Parathyroid adenoma (tissue), 2 donors: Measurements from ENCODE around the gene LCN9.

Experiments
- H2AFZ ChIP-seq: fragments of 300-600 bp; sonication (generic); one replicate; pipeline ENCODE4 v1.7.0; 2017; ENCODE audit warnings: antibody characterized with exemption, mild to moderate bottlenecking
- H3K27ac ChIP-seq: fragments of 300-600 bp; sonication (generic); one replicate; pipeline ENCODE4 v1.7.0; 2017
- H3K27me3 ChIP-seq: fragments of 300-600 bp; sonication (generic); one replicate; pipeline ENCODE4 v1.7.0; 2017; ENCODE audit warnings: low read length; ENCODE audit not compliant: control insufficient read depth, insufficient read depth
- H3K36me3 ChIP-seq: fragments of 300-600 bp; sonication (generic); one replicate; pipeline ENCODE4 v1.7.0; 2017; ENCODE audit warnings: low read length; ENCODE audit not compliant: control insufficient read depth, insufficient read depth
- H3K4me1 ChIP-seq: fragments of 300-600 bp; sonication (generic); one replicate; pipeline ENCODE4 v1.7.0; 2017; ENCODE audit warnings: control low read depth
- H3K4me2 ChIP-seq: fragments of 300-600 bp; sonication (generic); one replicate; pipeline ENCODE4 v1.7.0; 2017; ENCODE audit warnings: low read length
- H3K4me3 ChIP-seq: fragments of 300-600 bp; sonication (generic); one replicate; pipeline ENCODE4 v1.7.0; 2017; ENCODE audit warnings: low read depth, low read length
- H3K79me2 ChIP-seq: fragments of 300-600 bp; sonication (generic); one replicate; pipeline ENCODE4 v1.7.0; 2017; ENCODE audit warnings: control low read depth
- H3K9ac ChIP-seq: fragments of 300-600 bp; sonication (generic); one replicate; pipeline ENCODE4 v1.7.0; 2017; ENCODE audit warnings: mild to moderate bottlenecking
- H3K9me3 ChIP-seq: fragments of 300-600 bp; sonication (generic); one replicate; pipeline ENCODE4 v1.7.0; 2017; ENCODE audit warnings: low read length; ENCODE audit not compliant: control insufficient read depth
- CTCF ChIP-seq: fragments of 300-600 bp; sonication (generic); IDR thresholded peaks from one replicate; pipeline ENCODE4 v1.7.0; 2017; ENCODE audit warnings: antibody characterized with exemption, mild to moderate bottlenecking
- donor health status: primary hyperparathyroidism.

Gene LCN9

DNA sequence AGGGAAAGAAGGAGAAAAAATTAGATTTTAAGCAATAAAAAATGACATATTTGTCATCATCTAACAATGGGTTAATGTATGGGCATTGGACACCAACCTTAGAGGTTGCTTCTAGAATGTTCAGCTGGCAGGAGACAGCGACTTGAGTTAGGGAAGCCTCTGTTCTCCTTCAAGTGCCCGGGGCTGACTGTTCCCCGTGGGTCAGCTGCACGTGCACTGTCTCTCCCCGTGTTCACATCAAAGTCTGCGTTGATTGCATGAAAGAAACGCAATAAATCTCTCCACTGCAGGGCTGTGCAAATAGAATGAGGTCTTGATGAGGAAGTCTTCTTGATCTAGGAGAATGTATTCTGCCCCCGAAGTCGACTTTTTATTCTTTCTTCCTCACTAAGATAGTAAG, 23.9 kb upstream of the LCN9 start, which contains the start of gene GLT6D1:
TSS of gene GLT6D1 (minus strand) at position 345 of the 400 bp plus-strand sequence. CDS start 353 bp downstream, outside the sequence.
- no peak within 1 kb of the TSS for H3K9ac ChIP-seq
- H3K27me3 ChIP-seq: no peaks in the 10 kb centered on the region
- H3K4me3 ChIP-seq: no peak within 1 kb of the TSS
- H3K36me3 ChIP-seq: no peaks in the 10 kb centered on the region
- H2AFZ ChIP-seq: no peak within 1 kb of the TSS
- TF ChIP-seq CTCF: no peak
- no peaks in the 10 kb centered on the region for H3K4me1 ChIP-seq
- no peaks in the 10 kb centered on the region for H3K9me3 ChIP-seq
- H3K4me2 ChIP-seq: no peak within 1 kb of the TSS
- no peak within 1 kb of the TSS for H3K27ac ChIP-seq
- H3K79me2 ChIP-seq: no peaks in the 10 kb centered on the region

- Histone ChIP-seq H3K27me3 (no peaks in the 10 kb centered on the region), H2AFZ (no peak overlapping the region), H3K4me2 (no peak overlapping the region), H3K9ac (no peak overlapping the region), H3K79me2 (no peaks in the 10 kb centered on the region), H3K36me3 (no peaks in the 10 kb centered on the region), H3K9me3 (no peaks in the 10 kb centered on the region), H3K4me3 (no peak overlapping the region), H3K4me1 (no peaks in the 10 kb centered on the region), H3K27ac (no peak overlapping the region)
- TF ChIP-seq CTCF: no peak
Measured at GRCh38 chr9:135641047-135641446, 22.1 kb upstream of the LCN9 start.

- Histone ChIP-seq H3K79me2 (no peaks in the 10 kb centered on the region), H2AFZ (no peak overlapping the region), H3K9ac (no peak overlapping the region), H3K4me2 (no peak overlapping the region), H3K36me3 (no peaks in the 10 kb centered on the region), H3K27ac (no peak overlapping the region), H3K9me3 (no peaks in the 10 kb centered on the region), H3K27me3 (no peaks in the 10 kb centered on the region), H3K4me1 (no peaks in the 10 kb centered on the region), H3K4me3 (no peak overlapping the region)
- TF ChIP-seq CTCF: no peak
Measured at GRCh38 chr9:135641745-135642144, 21.4 kb upstream of the LCN9 start.

- Histone ChIP-seq H3K79me2 (no peaks in the 10 kb centered on the region), H3K36me3 (no peaks in the 10 kb centered on the region), H3K27ac (no peak overlapping the region), H3K4me3 (no peak overlapping the region), H2AFZ (no peak overlapping the region), H3K4me1 (no peaks in the 10 kb centered on the region), H3K4me2 (no peak overlapping the region), H3K9ac (no peak overlapping the region), H3K27me3 (no peaks in the 10 kb centered on the region), H3K9me3 (no peaks in the 10 kb centered on the region)
- TF ChIP-seq CTCF: no peak
Measured at GRCh38 chr9:135644631-135645218, 18.4 kb upstream of the LCN9 start.

GRCh38 chr9:135647884-135648283, 15.2 kb upstream of the LCN9 start:
- no peak overlapping the region for H3K4me2 ChIP-seq
- H2AFZ ChIP-seq: no peak overlapping the region
- no peak for TF ChIP-seq CTCF
- no peak overlapping the region for H3K4me3 ChIP-seq
- no peaks in the 10 kb centered on the region for H3K79me2 ChIP-seq
- H3K9me3 ChIP-seq: no peaks in the 10 kb centered on the region
- H3K9ac ChIP-seq: no peak overlapping the region
- no peaks in the 10 kb centered on the region for H3K4me1 ChIP-seq
- H3K36me3 ChIP-seq: no peaks in the 10 kb centered on the region
- no peak overlapping the region for H3K27ac ChIP-seq
- H3K27me3 ChIP-seq: no peaks in the 10 kb centered on the region
